ENCODE results near the gene FGD2.
"Not testable (repeated sequence)": the region's sequence is repeated elsewhere in the genome, so short reads cannot be mapped to it uniquely, and the experiment has no call there.

Gene FGD2

GRCh38 chr6:37058084-37058586, 52.7 kb downstream of the FGD2 start:
- no peaks in the 10 kb centered on the region for H3K36me3 ChIP-seq (ENCODE audit: control insufficient read depth in 2 of 2, insufficient read depth in 2 of 2, low read length in 2 of 2)
- no peak overlapping the region for H3K27ac ChIP-seq (ENCODE audit: low read depth in 2 of 2, low read length in 2 of 2)
- H3K27me3 ChIP-seq (ENCODE audit: control insufficient read depth in 2 of 2, insufficient read depth in 2 of 2, low read length in 2 of 2): no peaks in the 10 kb centered on the region
- H3K9ac ChIP-seq (ENCODE audit: low read depth in 1 of 2, low read length in 2 of 2): no peak overlapping the region
- peaks cover 9% of the 10 kb centered on the region in 2 donors for H3K4me1 ChIP-seq (ENCODE audit: control insufficient read depth in 2 of 2, insufficient read depth in 2 of 2, low read length in 2 of 2)
- H3K4me3 ChIP-seq (ENCODE audit: low read length in 2 of 2): no peak overlapping the region
- H3K9me3 ChIP-seq (ENCODE audit: control insufficient read depth in 2 of 2, low read length in 2 of 2): no peaks in the 10 kb centered on the region

GRCh38 chr6:37058984-37059343, 53.5 kb downstream of the FGD2 start:
- not testable (repeated sequence) for H3K4me1 ChIP-seq (ENCODE audit: control insufficient read depth in 2 of 2, insufficient read depth in 2 of 2, low read length in 2 of 2); H3K27me3 ChIP-seq (ENCODE audit: control insufficient read depth in 2 of 2, insufficient read depth in 2 of 2, low read length in 2 of 2); H3K9ac ChIP-seq (ENCODE audit: low read depth in 1 of 2, low read length in 2 of 2); H3K27ac ChIP-seq (ENCODE audit: low read depth in 2 of 2, low read length in 2 of 2); H3K9me3 ChIP-seq (ENCODE audit: control insufficient read depth in 2 of 2, low read length in 2 of 2); H3K4me3 ChIP-seq (ENCODE audit: low read length in 2 of 2); H3K36me3 ChIP-seq (ENCODE audit: control insufficient read depth in 2 of 2, insufficient read depth in 2 of 2, low read length in 2 of 2)

GRCh38 chr6:37059344-37060194, 54.1 kb downstream of the FGD2 start:
- H3K4me1 ChIP-seq (ENCODE audit: control insufficient read depth in 2 of 2, insufficient read depth in 2 of 2, low read length in 2 of 2): peaks cover 9% of the 10 kb centered on the region in 2 donors
- H3K4me3 ChIP-seq (ENCODE audit: low read length in 2 of 2): no peak overlapping the region
- H3K27me3 ChIP-seq (ENCODE audit: control insufficient read depth in 2 of 2, insufficient read depth in 2 of 2, low read length in 2 of 2): no peaks in the 10 kb centered on the region
- H3K9me3 ChIP-seq (ENCODE audit: control insufficient read depth in 2 of 2, low read length in 2 of 2): no peaks in the 10 kb centered on the region
- peak overlapping the region in 1 of 2 donors; percentile 41 for H3K9ac ChIP-seq (ENCODE audit: low read depth in 1 of 2, low read length in 2 of 2)
- H3K27ac ChIP-seq (ENCODE audit: low read depth in 2 of 2, low read length in 2 of 2): peak overlapping the region; percentile 32 to 38
- H3K36me3 ChIP-seq (ENCODE audit: control insufficient read depth in 2 of 2, insufficient read depth in 2 of 2, low read length in 2 of 2): no peaks in the 10 kb centered on the region

GRCh38 chr6:37060195-37060559, 54.7 kb downstream of the FGD2 start:
- peak overlapping the region in 1 of 2 donors; percentile 32 for H3K27ac ChIP-seq (ENCODE audit: low read depth in 2 of 2, low read length in 2 of 2)
- no peaks in the 10 kb centered on the region for H3K27me3 ChIP-seq (ENCODE audit: control insufficient read depth in 2 of 2, insufficient read depth in 2 of 2, low read length in 2 of 2)
- H3K9me3 ChIP-seq (ENCODE audit: control insufficient read depth in 2 of 2, low read length in 2 of 2): no peaks in the 10 kb centered on the region
- H3K36me3 ChIP-seq (ENCODE audit: control insufficient read depth in 2 of 2, insufficient read depth in 2 of 2, low read length in 2 of 2): no peaks in the 10 kb centered on the region
- no peak overlapping the region for H3K4me3 ChIP-seq (ENCODE audit: low read length in 2 of 2)
- H3K9ac ChIP-seq (ENCODE audit: low read depth in 1 of 2, low read length in 2 of 2): no peak overlapping the region
- peaks cover 9% of the 10 kb centered on the region in 2 donors for H3K4me1 ChIP-seq (ENCODE audit: control insufficient read depth in 2 of 2, insufficient read depth in 2 of 2, low read length in 2 of 2)

- H3K27ac ChIP-seq (ENCODE audit: low read depth in 2 of 2, low read length in 2 of 2): no peak overlapping the region
- H3K9me3 ChIP-seq (ENCODE audit: control insufficient read depth in 2 of 2, low read length in 2 of 2): no peaks in the 10 kb centered on the region
- peaks cover 9% of the 10 kb centered on the region in 2 donors for H3K4me1 ChIP-seq (ENCODE audit: control insufficient read depth in 2 of 2, insufficient read depth in 2 of 2, low read length in 2 of 2)
- no peaks in the 10 kb centered on the region for H3K36me3 ChIP-seq (ENCODE audit: control insufficient read depth in 2 of 2, insufficient read depth in 2 of 2, low read length in 2 of 2)
- no peak overlapping the region for H3K4me3 ChIP-seq (ENCODE audit: low read length in 2 of 2)
- no peak overlapping the region for H3K9ac ChIP-seq (ENCODE audit: low read depth in 1 of 2, low read length in 2 of 2)
- H3K27me3 ChIP-seq (ENCODE audit: control insufficient read depth in 2 of 2, insufficient read depth in 2 of 2, low read length in 2 of 2): no peaks in the 10 kb centered on the region
These were observed 55.8 kb downstream of the FGD2 start for GRCh38 chr6:37061157-37061804.

- Histone ChIP-seq H3K4me3 (ENCODE audit: low read length in 2 of 2) (no peak overlapping the region), H3K4me1 (ENCODE audit: control insufficient read depth in 2 of 2, insufficient read depth in 2 of 2, low read length in 2 of 2) (peaks cover 9% of the 10 kb centered on the region in 2 donors), H3K9me3 (ENCODE audit: control insufficient read depth in 2 of 2, low read length in 2 of 2) (no peaks in the 10 kb centered on the region), H3K27ac (ENCODE audit: low read depth in 2 of 2, low read length in 2 of 2) (no peak overlapping the region), H3K36me3 (ENCODE audit: control insufficient read depth in 2 of 2, insufficient read depth in 2 of 2, low read length in 2 of 2) (no peaks in the 10 kb centered on the region), H3K9ac (ENCODE audit: low read depth in 1 of 2, low read length in 2 of 2) (no peak overlapping the region), H3K27me3 (ENCODE audit: control insufficient read depth in 2 of 2, insufficient read depth in 2 of 2, low read length in 2 of 2) (no peaks in the 10 kb centered on the region)
These were observed 57.0 kb downstream of the FGD2 start for GRCh38 chr6:37062424-37062823.

- Histone ChIP-seq H3K9me3 (ENCODE audit: control insufficient read depth in 2 of 2, low read length in 2 of 2) (no peaks in the 10 kb centered on the region), H3K36me3 (ENCODE audit: control insufficient read depth in 2 of 2, insufficient read depth in 2 of 2, low read length in 2 of 2) (no peaks in the 10 kb centered on the region), H3K4me3 (ENCODE audit: low read length in 2 of 2) (no peak overlapping the region), H3K4me1 (ENCODE audit: control insufficient read depth in 2 of 2, insufficient read depth in 2 of 2, low read length in 2 of 2) (no peaks in the 10 kb centered on the region), H3K27ac (ENCODE audit: low read depth in 2 of 2, low read length in 2 of 2) (no peak overlapping the region), H3K9ac (ENCODE audit: low read depth in 1 of 2, low read length in 2 of 2) (no peak overlapping the region), H3K27me3 (ENCODE audit: control insufficient read depth in 2 of 2, insufficient read depth in 2 of 2, low read length in 2 of 2) (no peaks in the 10 kb centered on the region)
These were observed 63.2 kb downstream of the FGD2 start for GRCh38 chr6:37068356-37069270.

GRCh38 chr6:37069639-37070038, 64.2 kb downstream of the FGD2 start:
- H3K9me3 ChIP-seq (ENCODE audit: control insufficient read depth in 2 of 2, low read length in 2 of 2): no peaks in the 10 kb centered on the region
- H3K27me3 ChIP-seq (ENCODE audit: control insufficient read depth in 2 of 2, insufficient read depth in 2 of 2, low read length in 2 of 2): no peaks in the 10 kb centered on the region
- no peaks in the 10 kb centered on the region for H3K4me1 ChIP-seq (ENCODE audit: control insufficient read depth in 2 of 2, insufficient read depth in 2 of 2, low read length in 2 of 2)
- no peak overlapping the region for H3K9ac ChIP-seq (ENCODE audit: low read depth in 1 of 2, low read length in 2 of 2)
- no peaks in the 10 kb centered on the region for H3K36me3 ChIP-seq (ENCODE audit: control insufficient read depth in 2 of 2, insufficient read depth in 2 of 2, low read length in 2 of 2)
- no peak overlapping the region for H3K27ac ChIP-seq (ENCODE audit: low read depth in 2 of 2, low read length in 2 of 2)
- no peak overlapping the region for H3K4me3 ChIP-seq (ENCODE audit: low read length in 2 of 2)

GRCh38 chr6:37072526-37072925, 67.1 kb downstream of the FGD2 start:
- Histone ChIP-seq H3K27ac (ENCODE audit: low read depth in 2 of 2, low read length in 2 of 2) (no peak overlapping the region), H3K9me3 (ENCODE audit: control insufficient read depth in 2 of 2, low read length in 2 of 2) (no peaks in the 10 kb centered on the region), H3K36me3 (ENCODE audit: control insufficient read depth in 2 of 2, insufficient read depth in 2 of 2, low read length in 2 of 2) (no peaks in the 10 kb centered on the region), H3K9ac (ENCODE audit: low read depth in 1 of 2, low read length in 2 of 2) (no peak overlapping the region), H3K4me1 (ENCODE audit: control insufficient read depth in 2 of 2, insufficient read depth in 2 of 2, low read length in 2 of 2) (no peaks in the 10 kb centered on the region), H3K4me3 (ENCODE audit: low read length in 2 of 2) (no peak overlapping the region), H3K27me3 (ENCODE audit: control insufficient read depth in 2 of 2, insufficient read depth in 2 of 2, low read length in 2 of 2) (no peaks in the 10 kb centered on the region)
